Activated T-helper 2 cell treated with anti-CD3 and anti-CD28 coated beads, Interferon-gamma antibody, Interleukin-2, Interleukin-4, amounts not matched to agents 10 μg/mL and 5 μg/mL and 100 μg/mL, durations not matched to agents 14 hours and 24 hours and 36 hours (primary cell): Measurements from ENCODE around the gene SLC15A5. TPM values are rescaled to one million over a fixed set of nuclear protein-coding genes. Genes with fewer than 3 reads are reported as not detected.

Source experiments
- DNase-seq: peaks from one replicate; pipeline ENCODE4 v3.0.0; 2021; ENCODE audit warnings: low spot score
- H3K27ac Mint-ChIP-seq: one replicate; pipeline ENCODE4 v1.8.0; 2021; ENCODE audit warnings: mixed read lengths
- H3K27me3 Mint-ChIP-seq: one replicate; pipeline ENCODE4 v1.8.0; 2021; ENCODE audit warnings: low read depth, mixed read lengths
- H3K36me3 Mint-ChIP-seq: one replicate; pipeline ENCODE4 v1.8.0; 2021; ENCODE audit warnings: low read depth, mixed read lengths
- H3K4me1 Mint-ChIP-seq: one replicate; pipeline ENCODE4 v1.8.0; 2021; ENCODE audit warnings: low read depth, mixed read lengths
- H3K4me3 Mint-ChIP-seq: one replicate; pipeline ENCODE4 v1.8.0; 2021; ENCODE audit warnings: low read depth, mild to moderate bottlenecking, moderate library complexity, mixed read lengths
- H3K9me3 Mint-ChIP-seq: one replicate; pipeline ENCODE4 v1.8.0; 2021; ENCODE audit warnings: mixed read lengths
- intact Hi-C: fragments of 100-400 bp; cut with micrococcal nuclease; formaldehyde crosslinking; loops from one replicate; pipeline ENCODE4 v1.15.1; 2023
- total RNA-seq: library from RNA; stranded (reverse); gene quantifications from 2 replicates; pipeline ENCODE4 v1.2.3, GENCODE V29; 2022

The SLC15A5 gene
- total RNA-seq, 1 donor from 2014 or later: not detected

DNA sequence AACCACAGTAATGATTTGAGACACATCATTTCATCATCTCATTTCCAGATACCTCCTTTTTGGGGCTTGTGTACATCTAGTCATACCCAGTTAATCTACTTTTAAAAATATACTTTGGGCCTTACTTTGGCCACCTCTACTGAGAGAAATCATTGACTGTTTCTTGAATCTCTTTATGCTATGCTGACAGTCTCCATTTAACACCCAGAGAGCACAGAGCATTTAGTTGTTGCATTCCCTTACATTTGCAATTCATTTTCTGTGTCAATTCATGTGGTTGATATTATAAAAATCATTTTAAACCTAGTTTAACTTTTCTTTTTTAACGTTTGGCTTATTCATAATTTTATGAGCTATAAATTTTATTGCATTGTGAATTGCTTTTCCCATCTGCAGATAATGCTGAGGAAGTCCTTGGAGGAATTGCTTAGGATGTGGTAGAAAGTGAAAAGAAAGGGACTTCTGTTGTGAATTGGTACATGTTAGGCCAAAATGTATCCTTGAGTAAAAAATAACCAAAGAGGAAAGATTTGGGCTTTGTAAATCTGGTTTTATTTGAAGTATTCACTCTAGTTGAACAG, 17.0 kb upstream of the SLC15A5 start:
- DNase-seq: no peak
- Mint-ChIP-seq H3K36me3 (no peaks in the 10 kb centered on the region), H3K9me3 (no peaks in the 10 kb centered on the region), H3K4me1 (no peaks in the 10 kb centered on the region), H3K27ac (no peak overlapping the region), H3K27me3 (no peaks in the 10 kb centered on the region), H3K4me3 (no peak overlapping the region)
- intact Hi-C loops: no loop called here

GRCh38 chr12:16291032-16291431, 13.5 kb upstream of the SLC15A5 start:
- no peaks in the 10 kb centered on the region for H3K36me3 Mint-ChIP-seq
- DNase-seq: no peak
- H3K9me3 Mint-ChIP-seq: no peaks in the 10 kb centered on the region
- no peaks in the 10 kb centered on the region for H3K27me3 Mint-ChIP-seq
- intact Hi-C loops: no loop called here
- no peak overlapping the region for H3K27ac Mint-ChIP-seq
- no peaks in the 10 kb centered on the region for H3K4me1 Mint-ChIP-seq
- H3K4me3 Mint-ChIP-seq: no peak overlapping the region

DNA sequence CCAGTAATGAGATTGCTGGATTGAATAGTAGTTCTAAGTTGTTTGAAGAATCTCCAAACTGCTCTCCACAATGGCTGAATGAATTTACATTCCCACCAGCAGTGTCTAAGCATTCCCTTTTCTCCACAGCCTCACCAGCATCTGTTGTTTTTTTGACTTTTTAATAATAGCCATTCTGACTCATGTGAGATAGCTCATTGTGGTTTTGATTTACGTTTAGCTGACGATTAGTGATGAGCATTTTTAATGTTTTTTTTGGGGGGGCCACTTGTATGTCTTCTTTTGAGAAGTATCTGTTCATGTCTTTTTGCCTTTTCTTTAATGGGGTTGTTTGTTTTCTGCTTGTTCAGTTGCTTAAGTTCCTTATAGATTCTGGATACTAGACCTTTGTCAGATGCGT, 8.1 kb upstream of the SLC15A5 start:
- H3K4me3 Mint-ChIP-seq: no peak overlapping the region
- intact Hi-C loops: no loop called here
- H3K36me3 Mint-ChIP-seq: no peaks in the 10 kb centered on the region
- peaks cover 12% of the 10 kb centered on the region for H3K9me3 Mint-ChIP-seq
- no peaks in the 10 kb centered on the region for H3K4me1 Mint-ChIP-seq
- no peaks in the 10 kb centered on the region for H3K27me3 Mint-ChIP-seq
- DNase-seq: no peak
- H3K27ac Mint-ChIP-seq: no peak overlapping the region

GRCh38 chr12:16282978-16283377, 5.5 kb upstream of the SLC15A5 start:
- Mint-ChIP-seq H3K4me1 (no peaks in the 10 kb centered on the region), H3K9me3 (peaks cover 20% of the 10 kb centered on the region), H3K4me3 (no peak overlapping the region), H3K36me3 (no peaks in the 10 kb centered on the region), H3K27me3 (no peaks in the 10 kb centered on the region), H3K27ac (no peak overlapping the region)
- DNase-seq: no peak
- intact Hi-C loops: no loop called here

GRCh38 chr12:16282081-16282480, 4.6 kb upstream of the SLC15A5 start:
- intact Hi-C loops: no loop called here
- Mint-ChIP-seq H3K9me3 (peaks cover 24% of the 10 kb centered on the region), H3K4me3 (no peak overlapping the region), H3K36me3 (no peaks in the 10 kb centered on the region), H3K27me3 (no peaks in the 10 kb centered on the region), H3K27ac (no peak overlapping the region), H3K4me1 (no peaks in the 10 kb centered on the region)
- no peak for DNase-seq

- intact Hi-C loops: no loop called here
Observed at GRCh38 chr12:16281157-16281556, 3.7 kb upstream of the SLC15A5 start.

DNA sequence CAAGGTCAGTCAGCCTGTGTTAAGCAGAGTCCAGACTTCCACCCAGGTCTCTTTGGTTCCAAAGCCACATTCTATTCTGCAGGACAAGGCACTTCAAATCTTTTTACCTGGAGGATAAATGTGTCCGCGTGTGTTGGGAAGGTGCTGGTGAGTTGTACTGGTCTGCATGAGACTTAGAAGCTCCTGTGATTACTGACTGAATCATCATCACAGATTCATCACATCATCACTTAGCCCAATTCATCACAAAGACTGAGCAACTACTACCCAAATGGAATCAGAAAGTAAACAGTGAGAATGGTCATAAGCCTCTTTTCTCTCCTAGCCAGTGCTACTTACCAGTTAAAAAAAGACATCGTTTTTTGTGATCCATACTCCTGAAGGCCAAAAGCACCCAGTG, 5.3 kb downstream of the SLC15A5 start:
- no peaks in the 10 kb centered on the region for H3K36me3 Mint-ChIP-seq
- intact Hi-C loops: no loop called here
- H3K27ac Mint-ChIP-seq: no peak overlapping the region
- DNase-seq: no peak
- H3K4me1 Mint-ChIP-seq: no peaks in the 10 kb centered on the region
- H3K9me3 Mint-ChIP-seq: no peaks in the 10 kb centered on the region
- H3K27me3 Mint-ChIP-seq: no peaks in the 10 kb centered on the region
- H3K4me3 Mint-ChIP-seq: no peak overlapping the region

More at GRCh38 chr12:16281157-16281556, 3.7 kb upstream of the SLC15A5 start:
- Mint-ChIP-seq H3K27me3 (no peaks in the 10 kb centered on the region), H3K4me3 (no peak overlapping the region), H3K27ac (no peak overlapping the region), H3K9me3 (peaks cover 24% of the 10 kb centered on the region), H3K4me1 (no peaks in the 10 kb centered on the region), H3K36me3 (no peaks in the 10 kb centered on the region)
- DNase-seq: no peak

DNA sequence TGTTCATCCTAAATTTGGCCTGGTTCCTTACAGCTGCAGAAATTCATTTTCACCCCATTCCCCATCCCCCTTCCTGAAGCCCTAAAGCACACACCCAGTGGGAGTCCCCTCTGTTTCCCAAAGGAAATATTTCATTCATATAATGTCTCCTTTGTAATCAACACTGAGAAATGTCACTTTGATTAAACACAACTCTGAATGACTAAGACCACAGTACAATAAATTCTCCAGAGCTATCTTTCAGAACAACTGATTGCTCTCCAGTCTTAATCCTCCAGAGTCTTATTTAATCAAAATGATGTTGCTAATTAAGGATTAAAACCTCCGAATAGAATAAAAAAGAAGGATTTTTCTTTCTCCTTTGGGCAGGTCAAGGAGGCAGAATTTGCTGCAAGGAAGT, 6.4 kb downstream of the SLC15A5 start:
- Mint-ChIP-seq H3K27me3 (no peaks in the 10 kb centered on the region), H3K4me1 (no peaks in the 10 kb centered on the region)

GRCh38 chr12:16269946-16270345, 7.5 kb downstream of the SLC15A5 start:
- Mint-ChIP-seq H3K36me3 (no peaks in the 10 kb centered on the region), H3K4me1 (no peaks in the 10 kb centered on the region), H3K27me3 (no peaks in the 10 kb centered on the region), H3K27ac (no peak overlapping the region), H3K9me3 (no peaks in the 10 kb centered on the region), H3K4me3 (no peak overlapping the region)
- intact Hi-C loops: no loop called here
- DNase-seq: no peak

More for the DNA sequence above, 6.4 kb downstream of the SLC15A5 start:
- intact Hi-C loops: no loop called here
- no peaks in the 10 kb centered on the region for H3K9me3 Mint-ChIP-seq
- no peaks in the 10 kb centered on the region for H3K36me3 Mint-ChIP-seq
- no peak overlapping the region for H3K4me3 Mint-ChIP-seq
- no peak for DNase-seq
- H3K27ac Mint-ChIP-seq: no peak overlapping the region

- intact Hi-C loops: no loop called here
- no peaks in the 10 kb centered on the region for H3K36me3 Mint-ChIP-seq
- peaks cover 8% of the 10 kb centered on the region for H3K9me3 Mint-ChIP-seq
- H3K27me3 Mint-ChIP-seq: no peaks in the 10 kb centered on the region
- no peak overlapping the region for H3K27ac Mint-ChIP-seq
- no peak overlapping the region for H3K4me3 Mint-ChIP-seq
- no peaks in the 10 kb centered on the region for H3K4me1 Mint-ChIP-seq
- DNase-seq: no peak
Observed at GRCh38 chr12:16266085-16266484, 11.4 kb downstream of the SLC15A5 start.

DNA sequence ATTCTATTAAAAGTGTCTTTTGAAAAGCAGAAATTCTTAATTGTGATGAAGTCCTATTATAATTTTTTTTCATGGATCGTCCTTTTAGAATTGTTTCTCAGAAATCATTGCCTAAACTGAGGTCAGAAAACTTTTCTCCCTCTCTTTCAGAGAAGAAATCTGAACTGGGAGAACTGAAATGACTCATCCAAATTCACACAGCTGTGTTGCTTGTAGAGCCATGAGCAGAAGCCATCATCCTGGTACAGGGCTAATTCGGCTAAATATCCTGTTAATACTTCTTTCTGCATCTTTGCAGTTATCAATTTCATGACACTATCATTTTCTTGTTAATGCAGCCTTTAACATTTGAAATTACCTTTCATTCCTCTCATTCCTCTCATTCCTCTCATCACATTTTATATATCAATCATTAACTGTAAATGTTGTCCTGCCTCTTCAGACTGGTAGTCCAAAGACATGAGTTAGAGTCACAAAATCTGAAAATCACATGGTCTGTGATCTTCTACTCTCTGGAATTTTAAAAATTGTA, 15.5 kb downstream of the SLC15A5 start:
- no peak for DNase-seq
- no peaks in the 10 kb centered on the region for H3K4me1 Mint-ChIP-seq
- H3K9me3 Mint-ChIP-seq: peaks cover 8% of the 10 kb centered on the region
- H3K36me3 Mint-ChIP-seq: no peaks in the 10 kb centered on the region
- intact Hi-C loops: no loop called here
- H3K4me3 Mint-ChIP-seq: no peak overlapping the region
- H3K27ac Mint-ChIP-seq: no peak overlapping the region
- no peaks in the 10 kb centered on the region for H3K27me3 Mint-ChIP-seq

GRCh38 chr12:16260206-16260605, 17.3 kb downstream of the SLC15A5 start:
- Mint-ChIP-seq H3K27me3 (no peaks in the 10 kb centered on the region), H3K4me3 (no peak overlapping the region), H3K27ac (no peak overlapping the region), H3K9me3 (peaks cover 8% of the 10 kb centered on the region), H3K4me1 (no peaks in the 10 kb centered on the region), H3K36me3 (no peaks in the 10 kb centered on the region)
- intact Hi-C loops: no loop called here
- no peak for DNase-seq

GRCh38 chr12:16258963-16259362, 18.5 kb downstream of the SLC15A5 start:
- H3K27ac Mint-ChIP-seq: no peak overlapping the region
- no peak overlapping the region for H3K4me3 Mint-ChIP-seq
- no peaks in the 10 kb centered on the region for H3K4me1 Mint-ChIP-seq
- intact Hi-C loops: no loop called here
- H3K27me3 Mint-ChIP-seq: no peaks in the 10 kb centered on the region
- no peak for DNase-seq
- no peaks in the 10 kb centered on the region for H3K36me3 Mint-ChIP-seq
- peaks cover 8% of the 10 kb centered on the region for H3K9me3 Mint-ChIP-seq

GRCh38 chr12:16246264-16246663, 31.2 kb downstream of the SLC15A5 start:
- peaks cover 21% of the 10 kb centered on the region for H3K9me3 Mint-ChIP-seq
- intact Hi-C loops: no loop called here
- no peak overlapping the region for H3K27ac Mint-ChIP-seq

More at GRCh38 chr12:16246264-16246663, 31.2 kb downstream of the SLC15A5 start:
- Mint-ChIP-seq H3K4me3 (no peak overlapping the region), H3K36me3 (no peaks in the 10 kb centered on the region), H3K4me1 (no peaks in the 10 kb centered on the region), H3K27me3 (no peaks in the 10 kb centered on the region)
- DNase-seq: no peak
